ENCODE data around the gene CALCB.

Gene CALCB

GRCh38 chr11:15093432-15093831, 20.0 kb downstream of the CALCB start:
- no peak for TF ChIP-seq EZH2 (IDR thresholded peaks at IDR 0.05; ENCODE audit: borderline replicate concordance, low read length)
- TF ChIP-seq CTCF (IDR thresholded peaks at IDR 0.05; ENCODE audit: low read length) = no peak

GRCh38 chr11:15095736-15096228, 22.4 kb downstream of the CALCB start:
- Histone ChIP-seq H3K4me2 (ENCODE audit: low read length) (no peak overlapping the region), H3K9ac (ENCODE audit: low read length) (no peak overlapping the region), H3K9me3 (ENCODE audit: low read length) (no peaks in the 10 kb centered on the region), H4K20me1 (ENCODE audit: insufficient read depth, low read length) (no peaks in the 10 kb centered on the region), H3K4me3 (ENCODE audit: low read depth, low read length, poor library complexity, severe bottlenecking) (no peak overlapping the region), H3K9me2 (ENCODE audit: low read depth, low read length) (no peaks in the 10 kb centered on the region), H3K27me3 (ENCODE audit: insufficient read depth, low read length) (no peaks in the 10 kb centered on the region), H3F3A (ENCODE audit: insufficient read depth, low read length) (no peaks in the 10 kb centered on the region), H2AFZ (ENCODE audit: low read length) (no peak overlapping the region), H3K4me1 (ENCODE audit: insufficient read depth, low read length, severe bottlenecking) (no peaks in the 10 kb centered on the region), H3K36me3 (ENCODE audit: insufficient read depth, low read length) (no peaks in the 10 kb centered on the region), H3K27ac (ENCODE audit: low read depth, low read length, poor library complexity, severe bottlenecking) (no peak overlapping the region), H3K79me2 (ENCODE audit: insufficient read depth, low read length) (no peaks in the 10 kb centered on the region)
- TF ChIP-seq EZH2 (IDR thresholded peaks at IDR 0.05; ENCODE audit: borderline replicate concordance, low read length) (no peak), CTCF (IDR thresholded peaks at IDR 0.05; ENCODE audit: low read length) (no peak)

More at GRCh38 chr11:15093432-15093831, 20.0 kb downstream of the CALCB start:
- H3K4me1 ChIP-seq (ENCODE audit: insufficient read depth, low read length, severe bottlenecking) = no peaks in the 10 kb centered on the region
- no peaks in the 10 kb centered on the region for H3F3A ChIP-seq (ENCODE audit: insufficient read depth, low read length)
- no peaks in the 10 kb centered on the region for H3K9me3 ChIP-seq (ENCODE audit: low read length)
- no peaks in the 10 kb centered on the region for H3K79me2 ChIP-seq (ENCODE audit: insufficient read depth, low read length)
- no peak overlapping the region for H2AFZ ChIP-seq (ENCODE audit: low read length)
- no peak overlapping the region for H3K9ac ChIP-seq (ENCODE audit: low read length)
- no peak overlapping the region for H3K4me2 ChIP-seq (ENCODE audit: low read length)
- H3K9me2 ChIP-seq (ENCODE audit: low read depth, low read length) = no peaks in the 10 kb centered on the region
- H3K27ac ChIP-seq (ENCODE audit: low read depth, low read length, poor library complexity, severe bottlenecking) = no peak overlapping the region
- no peaks in the 10 kb centered on the region for H3K36me3 ChIP-seq (ENCODE audit: insufficient read depth, low read length)
- no peak overlapping the region for H3K4me3 ChIP-seq (ENCODE audit: low read depth, low read length, poor library complexity, severe bottlenecking)
- no peaks in the 10 kb centered on the region for H3K27me3 ChIP-seq (ENCODE audit: insufficient read depth, low read length)
- no peaks in the 10 kb centered on the region for H4K20me1 ChIP-seq (ENCODE audit: insufficient read depth, low read length)

- Histone ChIP-seq H3K4me2 (ENCODE audit: low read length) (no peak overlapping the region), H3K27ac (ENCODE audit: low read depth, low read length, poor library complexity, severe bottlenecking) (no peak overlapping the region), H3F3A (ENCODE audit: insufficient read depth, low read length) (no peaks in the 10 kb centered on the region), H3K36me3 (ENCODE audit: insufficient read depth, low read length) (no peaks in the 10 kb centered on the region), H3K4me1 (ENCODE audit: insufficient read depth, low read length, severe bottlenecking) (no peaks in the 10 kb centered on the region), H3K4me3 (ENCODE audit: low read depth, low read length, poor library complexity, severe bottlenecking) (no peak overlapping the region), H4K20me1 (ENCODE audit: insufficient read depth, low read length) (no peaks in the 10 kb centered on the region), H2AFZ (ENCODE audit: low read length) (no peak overlapping the region), H3K27me3 (ENCODE audit: insufficient read depth, low read length) (no peaks in the 10 kb centered on the region), H3K9ac (ENCODE audit: low read length) (no peak overlapping the region), H3K79me2 (ENCODE audit: insufficient read depth, low read length) (no peaks in the 10 kb centered on the region), H3K9me3 (ENCODE audit: low read length) (no peaks in the 10 kb centered on the region), H3K9me2 (ENCODE audit: low read depth, low read length) (no peaks in the 10 kb centered on the region)
- TF ChIP-seq EZH2 (IDR thresholded peaks at IDR 0.05; ENCODE audit: borderline replicate concordance, low read length) (no peak), CTCF (IDR thresholded peaks at IDR 0.05; ENCODE audit: low read length) (no peak)
These were observed 24.0 kb downstream of the CALCB start for GRCh38 chr11:15097411-15097810.

Measured in OCI-LY1 (cell line).